Prostate gland (tissue), 2 donors: Measurements from ENCODE around the gene MAPK8IP1. TPM values are rescaled to one million over a fixed set of nuclear protein-coding genes. Genes with fewer than 3 reads are reported as not detected.
A peak's percentile ranks its signal among the peaks of the same experiment; 100 is the strongest.

ENCODE experiments used
- DNase-seq: peaks from one replicate; pipeline ENCODE4 v3.0.0-alpha.2; 2019; ENCODE audit warnings: low spot score
- H3K27ac ChIP-seq, 2 donors: fragments of 200-600 bp; sonication (generic); 2 replicates each; pipeline ENCODE4 v1.5.1; 2017 to 2019
- H3K27me3 ChIP-seq: fragments of 200-600 bp; sonication (generic); replicated peaks from 2 replicates; pipeline ENCODE4 v1.5.1; 2019; ENCODE audit not compliant: insufficient read depth
- H3K36me3 ChIP-seq, 2 donors: fragments of 200-600 bp; sonication (generic); 1 replicate in 1 of 2; 2 replicates in 1 of 2; pipeline versions ENCODE4 v1.5.1 to v1.8.1; 2017 to 2019
- H3K4me1 ChIP-seq: fragments of 200-600 bp; sonication (generic); replicated peaks from 2 replicates; pipeline ENCODE4 v1.5.1; 2019
- H3K4me3 ChIP-seq, 2 donors: fragments of 200-600 bp; sonication (generic); 2 replicates each; pipeline ENCODE4 v1.5.1; 2017 to 2019
- H3K9me3 ChIP-seq: fragments of 200-600 bp; sonication (generic); 2 replicates; pipeline ENCODE4 v1.5.1; 2017
- CTCF ChIP-seq, 4 experiments: fragments of 200-600 bp in 2 of 4; fragments of 450-650 bp in 2 of 4; sonication (generic) in 2 of 4; IDR thresholded peaks; 1 replicate in 3 of 4; 2 replicates in 1 of 4; pipeline ENCODE4 v1.5.1; 2016 to 2019; ENCODE audit warnings: antibody characterized with exemption in 4 of 4, mild to moderate bottlenecking in 2 of 4, moderate library complexity in 2 of 4
- POLR2A ChIP-seq: fragments of 450-650 bp; IDR thresholded peaks from one replicate; pipeline ENCODE4 v1.6.1; 2016; ENCODE audit warnings: antibody characterized with exemption, mild to moderate bottlenecking
- POLR2AphosphoS5 ChIP-seq: sonication (generic); formaldehyde crosslinking; IDR thresholded peaks from one replicate; pipeline ENCODE4 v1.6.1; 2017; ENCODE audit warnings: antibody characterized with exemption
- WGBS: methylation state at CpG from one replicate; pipeline ENCODE4 v1.1.5; 2018; 5-methylcytosine and 5-hydroxymethylcytosine counted together
- intact Hi-C: fragments of 100-400 bp; cut with DNase I; formaldehyde crosslinking; loops from one replicate; pipeline ENCODE4 v1.14.2; 2022
- total RNA-seq, 2 donors: library from RNA; depleted of rRNA; stranded (reverse); fragments of >200 nt; gene quantifications; one replicate each; pipeline ENCODE4 v1.1.0, GENCODE V29; 2016

Gene MAPK8IP1
- total RNA-seq, 2 donors from 2014 or later: 19.8 to 46.9 TPM

- H3K9me3 ChIP-seq: no peaks in the 10 kb centered on the region
- peak overlapping the region; percentile 31 to 49 for H3K4me3 ChIP-seq
- H3K36me3 ChIP-seq: no peaks in the 10 kb centered on the region
- H3K4me1 ChIP-seq: peaks cover 5% of the 10 kb centered on the region
- no peak for DNase-seq
- intact Hi-C loops: no loop called here
- H3K27ac ChIP-seq: peak overlapping the region; percentile 19 to 72
- H3K27me3 ChIP-seq: no peaks in the 10 kb centered on the region
- WGBS: 5% methylated on average over 8 of the region's 8 CpGs
- TF ChIP-seq CTCF (IDR thresholded peaks at IDR 0.05) (no peak), POLR2AphosphoS5 (no peak), POLR2A (no peak)
These were observed 15.6 kb downstream of the MAPK8IP1 start for GRCh38 chr11:45900916-45901617.

GRCh38 chr11:45901626-45902025, 16.2 kb downstream of the MAPK8IP1 start:
- TF ChIP-seq POLR2A (no peak), CTCF (IDR thresholded peaks at IDR 0.05) (no peak), POLR2AphosphoS5 (no peak)
- intact Hi-C loops: no loop called here
- no peaks in the 10 kb centered on the region for H3K36me3 ChIP-seq
- 69% methylated on average over 6 of the region's 6 CpGs for WGBS
- H3K9me3 ChIP-seq: no peaks in the 10 kb centered on the region
- H3K27ac ChIP-seq: no peak overlapping the region
- H3K4me1 ChIP-seq: peaks cover 5% of the 10 kb centered on the region
- no peaks in the 10 kb centered on the region for H3K27me3 ChIP-seq
- H3K4me3 ChIP-seq: no peak overlapping the region
- DNase-seq: no peak

DNA sequence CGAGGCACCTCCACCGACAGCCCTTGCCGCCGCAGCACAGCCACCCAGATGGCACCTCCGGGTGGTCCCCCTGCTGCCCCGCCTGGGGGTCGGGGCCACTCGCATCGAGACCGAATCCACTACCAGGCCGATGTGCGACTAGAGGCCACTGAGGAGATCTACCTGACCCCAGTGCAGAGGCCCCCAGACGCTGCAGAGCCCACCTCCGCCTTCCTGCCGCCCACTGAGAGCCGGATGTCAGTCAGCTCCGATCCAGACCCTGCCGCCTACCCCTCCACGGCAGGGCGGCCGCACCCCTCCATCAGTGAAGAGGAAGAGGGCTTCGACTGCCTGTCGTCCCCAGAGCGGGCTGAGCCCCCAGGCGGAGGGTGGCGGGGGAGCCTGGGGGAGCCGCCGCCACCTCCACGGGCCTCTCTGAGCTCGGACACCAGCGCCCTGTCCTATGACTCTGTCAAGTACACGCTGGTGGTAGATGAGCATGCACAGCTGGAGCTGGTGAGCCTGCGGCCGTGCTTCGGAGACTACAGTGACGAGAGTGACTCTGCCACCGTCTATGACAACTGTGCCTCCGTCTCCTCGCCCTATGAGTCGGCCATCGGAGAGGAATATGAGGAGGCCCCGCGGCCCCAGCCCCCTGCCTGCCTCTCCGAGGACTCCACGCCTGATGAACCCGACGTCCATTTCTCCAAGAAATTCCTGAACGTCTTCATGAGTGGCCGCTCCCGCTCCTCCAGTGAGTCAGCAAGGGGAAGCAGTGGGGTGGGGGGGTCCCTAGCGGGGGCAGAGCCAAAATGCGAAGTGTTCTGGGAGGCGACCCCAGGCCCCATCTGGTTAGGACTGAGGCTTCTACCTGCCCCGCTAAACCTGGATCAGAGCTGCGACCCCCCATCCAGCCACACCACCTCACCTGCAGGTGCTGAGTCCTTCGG, 17.3 kb downstream of the MAPK8IP1 start:
- intact Hi-C loops: no loop called here
- Histone ChIP-seq H3K27ac (no peak overlapping the region), H3K4me3 (no peak overlapping the region), H3K27me3 (no peaks in the 10 kb centered on the region), H3K36me3 (no peaks in the 10 kb centered on the region), H3K9me3 (no peaks in the 10 kb centered on the region), H3K4me1 (peaks cover 5% of the 10 kb centered on the region)
- TF ChIP-seq POLR2A (no peak), POLR2AphosphoS5 (no peak), CTCF (IDR thresholded peaks at IDR 0.05) (no peak)
- DNase-seq: no peak
- WGBS: 92% methylated on average over 51 of the region's 56 CpGs

DNA sequence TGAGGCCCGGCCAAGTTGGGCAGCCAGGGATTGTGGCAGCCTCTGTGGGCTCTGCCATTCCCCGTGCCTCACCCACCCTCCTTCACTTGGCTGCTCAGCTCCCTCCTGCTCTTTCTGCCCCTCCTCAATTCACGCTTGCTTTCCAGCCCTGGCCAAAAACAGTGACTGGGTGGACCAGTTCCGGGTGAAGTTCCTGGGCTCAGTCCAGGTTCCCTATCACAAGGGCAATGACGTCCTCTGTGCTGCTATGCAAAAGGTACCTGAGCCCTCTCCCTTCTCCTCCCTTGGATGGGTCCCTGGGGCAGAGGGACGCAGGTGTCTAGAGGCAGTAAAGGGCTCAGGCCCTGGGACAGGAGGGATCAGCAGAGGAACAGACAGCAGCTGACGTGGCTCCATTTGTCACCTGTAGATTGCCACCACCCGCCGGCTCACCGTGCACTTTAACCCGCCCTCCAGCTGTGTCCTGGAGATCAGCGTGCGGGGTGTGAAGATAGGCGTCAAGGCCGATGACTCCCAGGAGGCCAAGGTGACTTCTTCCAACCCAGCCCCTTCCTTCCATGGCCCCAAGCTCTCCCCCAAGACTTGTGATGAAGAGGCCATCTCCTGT, 19.0 kb downstream of the MAPK8IP1 start:
- Histone ChIP-seq H3K27ac (no peak overlapping the region), H3K9me3 (no peaks in the 10 kb centered on the region), H3K36me3 (no peaks in the 10 kb centered on the region)

More for the DNA sequence above, 19.0 kb downstream of the MAPK8IP1 start:
- peaks cover 5% of the 10 kb centered on the region for H3K4me1 ChIP-seq
- DNase-seq: no peak
- intact Hi-C loops: no loop called here
- TF ChIP-seq POLR2A (no peak), POLR2AphosphoS5 (no peak), CTCF (IDR thresholded peaks at IDR 0.05) (no peak)
- no peaks in the 10 kb centered on the region for H3K27me3 ChIP-seq
- WGBS: 70% methylated on average over 14 of the region's 15 CpGs
- H3K4me3 ChIP-seq: no peak overlapping the region
